Fibroblast of skin of left biceps (primary cell): Measurements from ENCODE around the gene C1orf146.
"Not testable (repeated sequence)": the region's sequence is repeated elsewhere in the genome, so short reads cannot be mapped to it uniquely, and the experiment has no call there.

Source experiments
- DNase-seq, 2 experiments: peaks; one replicate each; pipeline ENCODE4 v3.0.0-alpha.2; 2013; ENCODE audit warnings: low read depth in 2 of 2

The C1orf146 gene

DNA sequence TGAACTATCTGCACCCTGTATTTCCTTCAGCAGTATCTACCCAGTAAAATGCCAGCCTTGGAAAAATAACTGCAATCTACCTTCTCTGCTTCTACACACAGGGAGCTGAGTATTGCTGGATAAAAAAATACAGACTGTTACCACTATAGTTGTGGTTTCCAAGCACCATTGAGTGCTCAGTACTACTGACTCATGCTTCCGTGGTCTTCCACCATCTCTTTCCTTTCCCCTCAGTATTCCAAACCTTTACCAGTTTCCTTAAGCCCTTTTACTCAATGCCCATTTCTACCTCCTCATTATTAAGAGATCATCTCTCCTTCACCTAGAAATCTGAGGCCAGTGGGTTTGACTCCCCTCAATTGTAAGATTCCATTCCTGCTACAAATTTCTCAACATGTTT is 57.2 kb downstream of the C1orf146 start:
- DNase-seq: no peak

DNA sequence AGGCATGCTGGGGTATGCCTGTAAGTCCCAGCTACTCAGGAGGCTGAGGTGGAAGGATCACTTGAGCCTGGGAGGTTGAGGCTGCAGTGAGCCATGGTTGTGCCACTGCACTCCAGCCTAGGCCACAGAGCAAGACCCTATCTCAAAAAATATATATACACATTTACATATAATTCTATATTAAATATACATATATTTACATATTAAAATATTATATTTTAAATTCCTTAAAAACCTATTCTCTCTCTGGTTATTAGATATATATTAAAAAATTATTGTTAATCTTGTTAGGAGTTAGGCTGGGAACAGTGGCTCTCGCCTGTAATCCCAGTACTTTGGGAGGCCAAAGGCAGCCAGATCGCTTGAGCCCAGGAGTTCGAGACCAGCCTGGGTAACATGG is 58.4 kb downstream of the C1orf146 start:
- no peak for DNase-seq

DNA sequence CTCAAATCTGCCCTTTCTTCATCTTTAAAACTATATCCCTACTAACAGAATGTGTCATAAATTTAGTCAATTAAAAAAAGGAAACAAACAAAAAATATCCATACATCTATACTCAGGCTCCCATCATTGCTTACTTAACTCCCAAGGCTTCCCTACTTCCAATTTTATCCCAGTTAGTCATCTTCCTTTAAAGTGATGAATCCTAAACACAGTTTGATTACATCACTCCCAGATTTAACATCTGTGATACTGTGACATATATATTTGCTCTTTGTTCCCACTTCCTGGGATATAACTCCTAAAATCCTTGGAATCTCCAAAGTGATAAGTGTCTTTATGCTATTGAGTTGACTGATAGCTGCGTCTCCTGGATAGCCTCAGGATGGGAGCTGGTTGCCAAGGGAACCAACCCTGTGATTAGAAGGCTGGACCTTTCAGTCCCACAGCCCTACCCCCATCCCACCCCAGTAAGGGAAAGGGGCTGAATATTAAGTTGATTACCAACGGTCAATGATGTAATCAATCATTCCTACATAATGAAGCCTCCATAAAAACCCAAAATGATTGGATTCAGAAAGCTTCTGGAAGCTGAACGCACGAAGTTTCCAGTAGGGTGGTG is 59.5 kb downstream of the C1orf146 start:
- peak; percentile 47 to 51 for DNase-seq

DNA sequence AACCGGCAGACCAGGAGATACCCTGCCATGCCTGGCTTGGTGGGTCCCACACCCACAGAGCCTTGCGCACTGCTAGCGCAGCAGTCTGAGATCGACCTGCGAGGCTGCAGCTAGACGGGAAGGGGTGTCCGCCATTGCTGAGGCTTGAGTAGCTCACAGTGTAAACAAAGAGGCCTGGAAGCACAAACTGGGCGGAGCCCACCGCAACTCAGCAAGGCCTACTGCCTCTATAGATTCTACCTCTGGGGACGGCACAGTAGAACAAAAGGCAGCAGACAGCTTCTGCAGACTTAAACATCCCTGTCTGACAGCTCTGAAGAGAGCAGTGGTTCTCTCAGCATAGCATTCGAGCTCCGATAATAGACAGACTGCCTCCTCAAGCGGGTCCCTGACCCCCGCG is 62.1 kb downstream of the C1orf146 start:
- not testable (repeated sequence) for DNase-seq

DNA sequence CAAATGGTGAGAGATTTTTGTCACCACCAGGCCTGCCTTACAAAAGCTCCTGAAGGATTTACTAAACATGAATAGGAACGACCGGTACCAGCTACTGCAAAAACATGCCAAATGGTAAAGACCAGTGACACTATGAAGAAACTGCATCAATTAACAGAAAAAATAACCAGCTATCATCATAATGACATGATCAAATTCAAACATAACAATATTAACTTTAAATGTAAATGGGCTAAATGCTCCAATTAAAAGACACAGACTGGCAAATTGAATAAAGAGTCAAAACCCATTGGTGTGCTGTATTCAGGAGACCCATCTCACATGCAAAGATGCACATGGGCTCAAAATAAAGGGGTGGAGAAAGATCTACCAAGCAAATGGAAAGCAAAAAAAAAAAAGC is 63.7 kb downstream of the C1orf146 start:
- not testable (repeated sequence) for DNase-seq

DNA sequence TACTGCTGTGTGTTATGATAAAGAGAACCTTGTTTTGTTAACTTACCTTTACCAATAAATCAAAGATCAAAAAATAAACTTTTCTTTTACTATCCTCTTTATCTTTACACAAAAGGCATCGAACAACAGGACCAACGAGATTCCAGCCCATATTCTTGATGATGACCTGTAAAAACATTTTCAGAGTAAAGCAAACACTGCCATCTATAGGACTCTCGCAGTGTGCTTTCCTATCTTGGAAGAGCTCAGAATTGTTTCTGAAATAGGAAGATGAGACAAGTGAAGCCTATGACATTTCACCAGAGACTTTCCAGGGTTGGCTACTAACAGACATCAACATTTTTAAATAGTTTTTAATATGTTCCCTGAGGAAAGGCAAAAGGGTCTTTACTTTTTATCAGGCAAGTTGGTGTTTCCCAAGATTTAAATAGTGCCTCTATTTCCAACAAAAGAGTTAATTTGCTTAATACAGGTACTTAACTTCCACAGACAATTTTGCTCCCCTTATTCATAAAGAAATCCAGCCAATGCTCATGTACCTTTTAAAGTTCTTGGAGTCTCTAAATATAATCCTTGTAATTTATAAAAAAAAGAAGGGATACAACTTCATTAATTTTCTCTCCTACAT is 73.8 kb downstream of the C1orf146 start:
- DNase-seq: peak; percentile 20 to 21
